HG02623 (cell line): ENCODE measurements around the gene MIEN1.
"Not testable (repeated sequence)": the region's sequence is repeated elsewhere in the genome, so short reads cannot be mapped to it uniquely, and the experiment has no call there.

Experiments used
- ATAC-seq: cut with Tn5 transposase; IDR thresholded peaks from one replicate; pipeline ENCODE4 v1.9.1; 2021; ENCODE audit warnings: moderate library complexity; ENCODE audit not compliant: unreplicated experiment

Gene MIEN1, protein sequence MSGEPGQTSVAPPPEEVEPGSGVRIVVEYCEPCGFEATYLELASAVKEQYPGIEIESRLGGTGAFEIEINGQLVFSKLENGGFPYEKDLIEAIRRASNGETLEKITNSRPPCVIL

DNA sequence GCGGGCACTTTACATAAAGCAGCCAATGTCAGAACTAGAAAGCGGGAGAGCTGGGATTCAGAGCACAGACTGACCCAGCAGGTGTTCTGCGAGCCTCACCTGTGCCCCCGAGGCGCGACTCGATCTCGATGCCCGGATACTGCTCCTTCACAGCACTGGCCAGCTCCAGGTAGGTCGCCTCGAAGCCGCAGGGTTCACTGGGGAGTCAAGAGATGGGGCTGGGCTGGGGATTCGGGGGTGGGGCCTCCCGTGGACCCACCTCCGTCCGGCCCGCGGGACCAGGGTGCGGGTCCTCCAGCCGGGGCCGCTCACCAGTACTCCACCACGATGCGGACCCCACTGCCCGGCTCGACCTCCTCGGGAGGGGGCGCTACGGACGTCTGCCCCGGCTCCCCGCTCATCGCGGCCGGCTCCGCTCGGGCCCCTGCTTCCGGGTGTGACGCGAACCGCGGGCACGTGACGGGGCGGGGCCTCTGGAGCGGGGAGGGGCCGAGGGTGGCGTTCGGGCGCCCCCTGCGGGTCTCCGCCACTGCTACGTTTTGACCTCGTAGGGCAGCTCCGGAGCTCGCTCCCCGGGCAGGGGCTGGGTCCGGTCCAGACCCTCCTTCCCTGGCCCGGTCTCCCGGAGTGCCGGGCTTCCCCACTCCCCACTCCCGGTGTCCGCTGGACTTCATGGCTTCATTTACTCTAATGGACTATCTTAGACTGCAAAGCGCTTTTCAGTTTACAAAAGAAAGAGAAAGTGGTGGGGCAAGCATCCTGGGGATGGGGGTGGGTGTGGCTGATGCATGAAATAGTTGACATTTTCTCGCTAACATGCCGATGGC, at the start of gene MIEN1:
Gene MIEN1, minus strand, starts transcription at position 438 of the 827 bp plus-strand sequence. Its CDS starts 37 bp downstream, at position 401.
- ATAC-seq, result peak; percentile 86

DNA sequence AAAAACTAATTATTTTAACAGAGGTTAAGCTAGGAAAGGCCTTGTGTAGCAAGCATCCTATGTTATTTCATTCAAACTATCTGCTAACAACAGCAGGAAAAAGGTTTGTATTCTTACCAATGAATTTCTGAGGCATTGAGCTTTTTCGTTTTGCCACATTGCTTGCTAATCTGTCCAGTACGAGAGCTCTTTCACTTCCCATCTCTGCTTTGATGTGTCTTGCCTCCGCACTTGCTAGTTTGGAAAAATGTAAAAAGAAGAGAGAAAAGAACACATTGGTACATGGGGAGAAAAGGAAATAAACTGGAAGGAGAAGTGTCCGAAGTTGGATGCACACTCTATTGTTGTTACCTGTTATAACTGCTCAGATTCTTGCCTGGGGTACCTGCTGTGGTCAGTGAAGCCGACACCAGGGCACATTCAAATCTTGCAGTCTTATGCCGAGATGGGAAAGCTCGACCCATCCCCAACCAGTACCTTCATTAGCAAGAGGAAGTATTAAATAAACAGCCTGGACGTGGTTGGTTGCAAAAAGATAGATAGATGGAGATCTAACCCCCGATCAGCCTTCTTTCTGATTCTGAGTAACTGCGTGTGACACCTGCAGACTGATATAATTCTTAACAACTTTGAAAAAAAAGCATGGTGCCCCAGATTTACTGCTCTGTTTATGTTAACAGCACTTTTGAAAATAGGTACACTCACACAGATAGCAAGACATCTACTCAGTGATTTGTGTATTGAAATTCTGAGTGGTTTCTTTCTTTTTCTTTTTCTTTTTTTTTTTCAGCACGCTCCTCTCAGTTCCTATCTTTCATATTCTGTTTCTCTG, 47.4 kb upstream of the MIEN1 start:
- ATAC-seq, result no peak

DNA sequence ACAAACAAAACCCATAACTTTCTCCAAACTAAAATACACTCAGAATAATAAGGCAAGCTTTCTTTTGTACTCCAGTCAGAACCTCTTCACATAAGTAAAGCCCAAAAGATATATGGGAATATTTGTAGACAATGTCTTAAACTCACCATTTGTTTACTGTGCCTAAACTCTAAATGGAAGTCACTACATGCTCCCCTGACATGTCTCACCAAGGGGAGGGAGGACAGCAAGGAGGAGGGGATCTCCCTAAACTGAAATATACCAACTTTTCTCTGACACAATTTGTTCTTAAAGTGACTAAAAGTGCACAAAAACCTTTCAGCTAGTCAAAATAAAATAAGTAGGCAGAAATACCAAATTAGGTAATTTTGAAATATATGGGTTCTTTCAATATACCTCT, 45.9 kb upstream of the MIEN1 start:
- ATAC-seq, result no peak

DNA sequence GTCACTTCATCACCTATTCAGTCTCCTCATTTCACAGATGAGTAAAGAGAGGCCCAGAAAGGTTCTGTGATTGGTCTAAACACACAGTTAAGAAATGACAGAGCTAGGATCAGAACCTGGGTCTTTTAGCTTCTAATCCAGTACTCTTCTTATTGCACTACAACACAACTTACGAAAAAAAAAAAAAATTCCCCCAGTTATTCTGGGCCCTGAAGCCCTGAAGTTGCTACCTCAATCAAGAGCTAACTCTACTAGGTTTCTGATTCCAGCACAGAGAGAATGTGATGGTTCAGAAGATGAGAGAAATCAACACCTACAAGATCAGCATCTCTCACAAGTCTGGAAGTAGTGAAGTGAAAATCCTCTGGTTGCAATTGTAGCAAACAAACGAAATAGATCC, 44.7 kb upstream of the MIEN1 start:
- no peak for ATAC-seq

DNA sequence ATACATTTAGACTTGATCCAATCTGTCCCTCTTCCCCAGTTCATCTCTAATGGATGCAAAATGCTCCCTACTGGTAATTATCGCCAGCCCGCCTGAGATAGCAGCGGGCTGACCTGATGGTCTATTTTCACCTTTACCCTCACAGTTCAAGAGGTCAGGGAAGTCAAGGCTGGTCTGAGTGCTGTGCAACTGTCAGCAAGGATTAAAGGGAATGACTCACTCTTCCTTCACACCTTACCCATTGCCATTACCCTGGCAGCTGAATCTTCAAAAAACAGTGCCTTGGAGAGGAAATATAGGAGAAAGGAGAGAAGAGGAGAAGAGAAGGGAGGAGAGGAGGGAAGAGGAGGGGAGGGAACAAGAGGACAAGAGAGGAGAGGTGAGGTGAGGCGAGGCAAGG, 43.7 kb upstream of the MIEN1 start:
- ATAC-seq, result no peak

DNA sequence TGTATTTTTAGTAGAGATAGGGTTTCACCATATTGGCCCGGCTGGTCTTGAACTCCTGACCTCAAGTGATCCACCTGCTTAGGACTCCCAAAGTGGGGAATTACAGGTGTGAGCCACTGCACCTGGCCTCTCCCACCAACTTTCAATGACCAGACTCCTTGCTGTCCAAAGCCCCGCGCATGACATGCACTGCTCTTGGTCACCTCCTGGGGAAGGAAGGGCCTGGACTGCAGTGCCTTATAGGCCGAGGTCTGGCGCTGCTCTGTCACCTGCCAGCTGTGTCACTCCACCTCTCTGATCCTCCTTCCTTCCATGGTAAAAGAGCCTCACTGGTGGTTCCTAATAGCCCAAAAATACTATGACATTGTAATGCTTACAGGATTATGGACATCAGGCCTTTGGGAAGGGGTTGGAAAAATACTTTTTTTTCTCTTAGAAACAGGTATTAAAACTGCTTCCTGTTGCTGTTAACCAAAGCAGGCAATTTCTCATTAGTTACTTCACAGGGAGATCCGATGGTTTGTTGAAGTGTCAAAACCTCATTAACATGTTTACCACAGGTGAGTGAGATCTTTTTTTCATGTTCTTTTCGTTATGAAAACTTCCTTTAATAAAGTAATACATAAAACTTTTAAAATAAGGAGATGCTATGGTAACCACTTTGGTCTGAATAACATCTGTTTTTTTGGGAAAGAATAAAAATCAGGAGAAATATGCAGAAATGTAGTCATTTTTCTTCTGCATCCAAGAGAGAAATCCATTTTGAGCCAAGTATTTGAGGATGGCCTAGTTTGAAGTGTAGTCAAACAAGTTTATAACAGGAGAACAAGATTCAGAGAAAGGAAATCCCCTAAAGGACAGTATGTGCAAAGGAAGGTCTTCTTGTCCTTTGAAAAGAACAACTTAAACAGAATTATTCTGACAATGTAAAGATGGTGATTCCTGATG, 42.9 kb upstream of the MIEN1 start:
- ATAC-seq, result no peak

DNA sequence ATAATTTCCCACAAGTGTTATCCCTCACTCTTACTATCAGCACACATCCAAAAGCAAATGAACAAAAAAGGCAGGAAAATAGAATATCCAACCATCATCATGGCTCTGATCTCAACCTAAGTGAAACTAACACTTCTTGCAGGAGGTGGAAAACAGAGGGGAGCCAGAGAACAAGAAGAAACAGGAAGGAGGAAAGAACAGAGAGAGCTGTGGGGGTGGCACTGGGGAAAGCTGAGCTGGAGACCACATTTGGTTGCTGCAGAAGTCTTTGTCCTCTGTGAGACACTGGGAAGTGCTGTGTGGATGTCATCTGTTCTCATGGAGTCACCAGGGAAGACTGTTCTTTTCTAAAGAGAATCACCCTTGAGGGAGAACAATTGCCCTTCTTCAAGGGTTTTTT, 42.1 kb upstream of the MIEN1 start:
- ATAC-seq, result no peak

DNA sequence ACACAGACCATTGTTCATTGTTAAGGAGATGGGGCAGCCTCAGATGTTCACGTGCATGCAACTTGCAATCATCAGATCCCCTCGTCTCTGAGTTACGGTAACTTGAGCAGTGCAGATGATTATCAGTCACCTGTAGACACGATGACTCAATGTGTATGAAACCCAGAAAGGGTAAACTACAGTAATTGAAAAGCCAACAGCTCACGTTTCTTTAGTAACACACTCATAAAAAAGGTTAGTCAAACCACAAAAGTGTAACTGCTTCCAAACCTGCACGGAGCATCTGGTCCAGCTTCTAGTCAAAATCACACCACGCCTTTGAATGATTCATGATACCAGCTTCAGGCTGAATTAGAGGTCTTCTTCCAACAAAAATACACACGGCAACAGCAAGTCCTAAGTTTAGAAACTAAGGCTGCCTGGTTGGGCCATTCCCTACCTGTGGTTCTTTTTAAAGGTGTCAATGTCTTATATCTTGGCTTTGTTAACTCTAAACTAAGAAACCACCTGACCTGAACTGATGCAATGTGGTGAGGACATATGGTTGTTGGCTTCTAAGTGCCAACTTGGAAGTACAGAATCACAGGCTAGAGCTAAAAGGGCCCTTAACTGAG, 39.7 kb upstream of the MIEN1 start:
- no peak for ATAC-seq

DNA sequence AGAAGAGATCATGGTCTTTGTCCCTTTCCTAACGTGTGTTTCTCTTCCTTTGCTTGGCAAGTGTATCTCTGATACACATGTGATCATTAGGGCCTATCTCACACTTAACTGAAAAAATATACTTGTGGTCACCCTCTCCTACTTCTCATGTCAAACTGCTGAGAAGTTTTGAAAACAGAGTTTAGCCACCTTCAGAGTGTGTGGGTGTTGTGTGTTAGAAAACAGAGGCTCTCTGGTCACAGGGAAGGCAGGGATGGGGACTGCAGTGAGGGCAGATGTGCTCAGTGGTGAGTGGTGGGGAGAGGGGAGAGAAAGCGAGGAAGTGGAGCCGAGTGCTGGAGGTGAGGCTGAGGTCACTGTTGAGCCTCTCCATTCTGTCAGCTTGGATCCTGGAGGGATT, 36.8 kb upstream of the MIEN1 start:
- no peak for ATAC-seq

DNA sequence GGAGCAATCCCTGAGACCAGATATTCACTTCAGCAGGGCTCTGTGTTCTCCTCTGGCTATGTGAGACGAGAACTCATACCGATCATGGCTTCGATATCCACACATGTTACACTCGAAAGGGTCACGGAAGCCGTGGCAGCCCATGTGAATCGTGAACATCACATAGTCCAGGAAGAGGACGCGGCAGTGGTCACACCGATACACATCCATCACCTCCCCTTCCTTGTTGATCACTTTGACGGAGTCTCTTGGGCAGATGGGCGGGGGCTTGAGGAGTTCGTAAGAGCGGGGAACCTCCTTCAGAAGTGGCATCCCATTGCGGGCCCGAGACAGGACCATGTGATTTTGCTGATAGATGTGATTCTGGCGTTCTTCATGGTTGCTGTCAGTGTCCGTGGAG, 35.4 kb upstream of the MIEN1 start:
- no peak for ATAC-seq

DNA sequence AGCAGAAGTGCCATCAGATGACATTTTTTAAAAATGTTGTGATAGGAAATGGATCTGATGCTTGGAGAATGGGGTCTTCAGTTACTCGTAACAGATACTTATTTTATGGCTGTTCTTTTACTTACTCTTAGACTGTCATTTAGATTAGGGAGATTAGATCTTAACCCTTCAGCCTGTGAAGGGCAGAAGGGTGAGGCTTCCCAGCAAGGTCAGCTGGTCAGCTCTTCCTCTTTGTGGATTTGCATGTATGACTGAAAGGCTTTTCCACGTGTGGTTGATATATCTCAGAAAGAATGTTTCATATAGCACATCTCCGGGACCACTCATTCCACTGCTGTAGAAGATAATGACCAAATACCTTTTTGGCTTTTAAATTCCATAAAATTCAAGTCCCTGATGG, 34.8 kb upstream of the MIEN1 start:
- ATAC-seq, result no peak

DNA sequence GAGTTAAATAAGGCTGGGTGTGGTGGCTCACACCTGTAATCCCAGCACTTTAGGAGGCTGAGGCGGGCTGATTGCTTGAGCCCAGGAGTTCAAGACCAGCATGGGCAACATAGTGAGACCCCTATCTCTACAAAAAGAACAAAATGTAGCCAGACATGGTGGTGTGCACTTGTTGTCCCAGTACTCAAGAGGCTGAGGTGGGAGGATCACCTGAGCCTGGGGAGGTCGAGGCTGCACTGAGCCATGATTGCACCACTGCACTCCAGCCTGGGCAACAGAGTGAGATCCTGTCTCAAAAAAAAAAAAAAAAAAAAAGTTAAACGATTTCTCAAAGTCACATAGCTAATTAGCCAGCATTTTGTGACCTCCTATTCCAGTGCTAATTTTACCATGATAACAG, 33.8 kb upstream of the MIEN1 start:
- not testable (repeated sequence) for ATAC-seq

DNA sequence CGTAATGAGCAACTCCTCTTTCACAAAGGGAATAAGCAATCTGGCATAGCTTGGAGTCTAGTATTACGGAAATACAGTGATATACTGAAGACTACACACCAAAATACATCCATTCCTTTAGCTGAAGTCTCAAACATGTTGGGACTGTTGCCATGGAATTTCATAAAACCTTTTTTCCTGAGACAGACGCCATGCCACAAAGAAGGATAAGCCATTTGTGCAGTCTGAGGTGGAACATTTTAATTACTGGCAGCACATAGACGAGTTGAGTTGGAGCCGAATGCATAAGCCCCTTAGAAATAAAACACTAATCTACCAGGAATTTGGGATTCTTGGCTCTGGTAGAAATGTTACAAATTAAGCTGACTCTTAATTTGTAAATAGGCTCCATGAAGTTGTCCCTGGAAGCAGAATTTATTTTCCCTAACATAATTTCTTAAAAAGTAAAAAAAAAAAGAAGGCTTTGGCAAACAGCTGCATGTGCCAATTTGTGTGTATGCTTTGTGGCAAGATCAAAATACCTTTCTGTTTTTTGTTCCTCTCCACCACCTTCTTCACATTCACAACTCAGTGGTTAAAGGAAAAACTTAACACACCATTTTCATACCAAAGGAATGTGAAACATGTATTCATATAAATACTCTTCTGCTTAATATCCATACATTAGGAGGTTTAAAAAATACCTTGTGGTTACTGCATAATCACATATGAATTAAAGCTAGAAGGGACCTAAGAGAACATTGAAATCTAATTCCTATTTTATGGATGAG, 32.9 kb upstream of the MIEN1 start:
- no peak for ATAC-seq

DNA sequence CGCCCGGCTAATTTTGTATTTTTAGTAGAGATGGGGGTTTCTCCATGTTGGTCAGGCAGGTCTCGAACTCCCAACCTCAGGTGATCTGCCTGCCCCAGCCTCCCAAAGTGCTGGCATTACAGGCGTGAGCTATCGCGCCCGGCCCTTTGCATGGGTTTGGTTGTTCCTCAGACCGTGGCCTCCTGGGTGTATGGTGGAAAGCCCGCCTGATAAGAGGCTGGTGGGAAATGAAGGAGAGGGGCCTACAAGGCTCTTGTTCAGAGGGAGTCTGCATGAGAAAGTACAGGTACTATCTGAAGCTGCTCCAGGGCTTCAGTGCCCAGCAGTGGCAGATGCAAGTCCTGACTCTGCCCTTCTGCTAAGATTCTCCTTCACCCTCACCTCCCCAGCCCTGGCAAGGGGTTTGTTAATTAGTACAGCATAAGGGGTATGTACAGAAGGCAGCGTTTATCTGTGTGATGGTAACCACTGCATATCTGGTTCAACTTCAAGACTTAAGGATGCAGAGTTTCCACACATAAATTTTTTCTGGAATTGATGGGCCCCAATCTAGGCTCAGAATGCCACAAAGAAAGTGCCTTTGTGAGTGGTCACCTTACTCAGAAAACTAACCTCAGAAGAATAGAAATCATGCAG, 31.6 kb upstream of the MIEN1 start:
- no peak for ATAC-seq

DNA sequence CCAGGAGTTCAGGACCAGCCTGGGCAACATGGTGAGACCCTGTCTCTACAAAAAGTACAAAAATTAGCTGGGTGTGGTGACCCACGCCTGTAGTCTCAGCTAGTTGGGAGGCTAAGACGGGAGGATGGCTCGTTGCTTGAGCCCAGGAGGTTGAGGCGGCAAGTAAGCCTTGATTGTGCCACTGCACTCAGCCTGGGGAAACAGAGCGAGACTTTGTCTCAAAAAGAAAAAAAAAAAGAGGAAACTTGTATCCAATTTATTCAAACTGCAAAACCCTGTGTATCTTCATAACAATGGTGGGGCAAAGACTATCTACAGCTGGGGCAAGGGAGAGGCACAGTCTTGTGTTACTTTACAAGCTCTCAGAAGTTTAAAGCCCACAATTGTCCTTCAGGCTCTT, 28.9 kb upstream of the MIEN1 start:
- no peak for ATAC-seq

DNA sequence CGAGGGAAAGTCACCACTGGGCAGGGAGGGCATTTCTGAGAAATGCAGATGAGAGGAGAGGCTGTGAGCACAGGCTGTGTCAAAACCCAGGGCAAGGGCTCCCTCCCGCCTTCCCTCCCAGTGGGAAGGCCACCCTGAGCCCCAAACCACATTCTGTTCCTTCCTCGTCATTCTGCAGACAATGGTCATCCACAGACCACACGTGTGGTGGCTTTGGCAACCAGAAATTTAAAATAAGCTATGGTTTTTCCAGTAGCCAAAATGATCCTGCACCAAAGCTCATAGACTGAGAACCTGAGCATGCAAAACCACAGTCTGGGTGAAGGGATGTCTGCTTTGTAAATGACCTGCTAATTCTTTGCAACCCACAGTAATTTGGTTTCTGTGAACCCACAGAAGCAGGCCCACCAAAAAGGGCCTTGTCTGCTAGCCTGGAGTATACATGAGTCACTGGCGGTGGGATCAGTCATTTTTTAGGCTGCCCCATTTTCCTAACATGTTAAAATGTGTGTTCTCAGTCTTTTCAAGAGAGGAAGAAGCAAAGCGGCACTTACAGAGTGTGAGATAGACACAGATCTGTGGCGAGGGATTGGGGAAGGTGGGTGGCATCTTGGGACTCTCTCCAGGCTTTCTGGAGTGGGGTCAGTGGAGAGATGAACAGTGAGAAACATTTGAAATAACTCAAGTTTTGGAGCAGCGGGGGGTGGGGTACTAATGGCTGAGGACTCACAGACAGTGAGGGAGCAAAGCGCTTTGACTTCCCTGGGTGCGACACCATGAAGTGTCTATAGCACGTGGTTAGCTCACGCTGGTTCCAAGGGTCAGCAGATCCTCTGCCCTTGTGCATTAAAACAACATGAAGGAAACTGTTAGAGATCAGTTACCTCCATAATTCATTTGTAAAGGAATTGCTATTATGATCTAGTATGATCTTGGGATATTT, 27.9 kb upstream of the MIEN1 start:
- ATAC-seq, result no peak

DNA sequence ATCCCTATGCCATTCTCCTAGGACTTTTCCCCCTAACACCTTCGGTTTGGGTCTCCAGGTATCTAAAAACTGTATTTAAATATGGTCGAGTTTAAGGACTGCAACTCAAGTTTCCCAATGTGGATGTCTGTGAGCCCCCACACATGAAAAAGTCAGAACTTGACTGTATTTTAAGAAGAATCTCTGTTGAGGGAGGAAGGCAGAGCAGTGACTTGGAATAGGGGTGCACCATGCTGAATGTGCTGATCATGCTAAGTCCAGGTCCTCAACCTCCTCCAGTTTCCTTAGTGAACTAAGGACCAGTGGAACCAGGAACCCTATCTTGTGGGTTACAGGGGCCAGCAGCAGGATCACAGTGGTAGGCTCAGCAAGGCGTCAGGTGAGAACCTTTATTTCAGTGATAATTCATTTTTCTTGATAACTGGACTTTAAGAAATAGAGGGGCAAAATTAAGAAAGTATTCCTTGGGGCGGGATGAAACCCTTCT, 26.9 kb upstream of the MIEN1 start:
- no peak for ATAC-seq
